Tibial artery (tissue), 4 donors: ENCODE measurements around the gene OAF.

Source experiments
- DNase-seq, 2 donors: peaks; one replicate each; pipeline ENCODE4 v3.0.0-alpha.2; 2019
- H3K27ac ChIP-seq, 2 donors: fragments of 200-600 bp; sonication (generic) in 1 of 2; 1 replicate in 1 of 2; 2 replicates in 1 of 2; pipeline ENCODE4 v1.5.1; 2018 to 2019; ENCODE audit warnings: mild to moderate bottlenecking in 1 of 2
- H3K27me3 ChIP-seq, 2 donors: fragments of 200-600 bp; sonication (generic) in 1 of 2; one replicate each; pipeline versions ENCODE4 v1.5.1 to v1.6.0; 2016 to 2019
- H3K36me3 ChIP-seq, 3 donors: fragments of 200-600 bp; sonication (generic) in 2 of 3; one replicate each; pipeline ENCODE4 v1.5.1; 2016 to 2019; ENCODE audit warnings: mild to moderate bottlenecking in 2 of 3
- H3K4me1 ChIP-seq, 4 donors: fragments of 200-600 bp; sonication (generic) in 2 of 4; 1 replicate in 3 of 4; 2 replicates in 1 of 4; pipeline ENCODE4 v1.5.1; 2016 to 2019
- H3K4me3 ChIP-seq, 2 donors: fragments of 200-600 bp; sonication (generic) in 1 of 2; 1 replicate in 1 of 2; 2 replicates in 1 of 2; pipeline ENCODE4 v1.5.1; 2018 to 2019; ENCODE audit warnings: mild to moderate bottlenecking in 2 of 2
- H3K9me3 ChIP-seq, 3 donors: fragments of 200-600 bp; sonication (generic) in 1 of 3; one replicate each; pipeline ENCODE4 v1.5.1; 2016 to 2019
- intact Hi-C: fragments of 100-400 bp; cut with DNase I; formaldehyde crosslinking; loops from one replicate; pipeline ENCODE4 v1.15.0; 2023; ENCODE audit warnings: low total_unique reads
- TF ChIP-seq, protein P1 (sequence below), 2 experiments: fragments of 200-600 bp in 1 of 2; fragments of 450-650 bp in 1 of 2; IDR thresholded peaks; one replicate each; pipeline ENCODE4 v1.5.1; 2017 to 2019; ENCODE audit warnings: antibody characterized with exemption in 2 of 2, mild to moderate bottlenecking in 1 of 2, moderate library complexity in 1 of 2

The OAF gene

DNA sequence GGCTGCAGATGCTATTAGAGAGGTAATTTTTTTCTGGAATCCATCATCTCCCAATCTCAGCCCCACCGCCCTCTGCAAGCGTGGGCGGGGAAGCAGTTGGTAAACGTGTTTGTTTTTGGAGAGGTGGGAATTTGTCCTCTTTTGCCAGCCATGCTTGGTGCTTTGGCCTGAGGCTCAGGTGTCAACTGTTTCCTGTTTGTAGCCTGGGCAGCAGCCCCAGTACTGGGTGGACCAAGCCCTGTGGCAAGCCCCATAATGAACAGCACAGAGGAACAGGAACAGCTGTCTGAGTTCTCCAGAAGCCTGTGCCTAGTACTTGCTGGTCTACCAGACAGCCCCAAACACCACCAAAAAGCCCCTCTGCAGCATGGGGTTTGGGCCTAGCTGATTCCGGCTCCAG, 68.7 kb downstream of the OAF start:
- Histone ChIP-seq H3K9me3 (no peaks in the 10 kb centered on the region), H3K4me1 (peaks cover 0 to 3% (median 0%) of the 10 kb centered on the region in 4 donors), H3K4me3 (no peak overlapping the region), H3K36me3 (no peaks in the 10 kb centered on the region), H3K27ac (no peak overlapping the region), H3K27me3 (peaks cover 0 to 3% of the 10 kb centered on the region in 2 donors)
- DNase-seq = no peak
- TF ChIP-seq, protein P1, sequence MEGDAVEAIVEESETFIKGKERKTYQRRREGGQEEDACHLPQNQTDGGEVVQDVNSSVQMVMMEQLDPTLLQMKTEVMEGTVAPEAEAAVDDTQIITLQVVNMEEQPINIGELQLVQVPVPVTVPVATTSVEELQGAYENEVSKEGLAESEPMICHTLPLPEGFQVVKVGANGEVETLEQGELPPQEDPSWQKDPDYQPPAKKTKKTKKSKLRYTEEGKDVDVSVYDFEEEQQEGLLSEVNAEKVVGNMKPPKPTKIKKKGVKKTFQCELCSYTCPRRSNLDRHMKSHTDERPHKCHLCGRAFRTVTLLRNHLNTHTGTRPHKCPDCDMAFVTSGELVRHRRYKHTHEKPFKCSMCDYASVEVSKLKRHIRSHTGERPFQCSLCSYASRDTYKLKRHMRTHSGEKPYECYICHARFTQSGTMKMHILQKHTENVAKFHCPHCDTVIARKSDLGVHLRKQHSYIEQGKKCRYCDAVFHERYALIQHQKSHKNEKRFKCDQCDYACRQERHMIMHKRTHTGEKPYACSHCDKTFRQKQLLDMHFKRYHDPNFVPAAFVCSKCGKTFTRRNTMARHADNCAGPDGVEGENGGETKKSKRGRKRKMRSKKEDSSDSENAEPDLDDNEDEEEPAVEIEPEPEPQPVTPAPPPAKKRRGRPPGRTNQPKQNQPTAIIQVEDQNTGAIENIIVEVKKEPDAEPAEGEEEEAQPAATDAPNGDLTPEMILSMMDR (IDR thresholded peaks at IDR 0.05) = no peak
- intact Hi-C loops = no loop called here
